CD8-positive, alpha-beta memory T cell (primary cell): ENCODE data around the gene EIF3K. TPM values are rescaled to one million over a fixed set of nuclear protein-coding genes. Genes with fewer than 3 reads are reported as not detected.

Experiments used
- CTCF ChIA-PET: fragments of 350-600 bp; sonication (Branson Sonifier 250); formaldehyde crosslinking; loops from one replicate; lab custom pipeline; 2021; ENCODE audit warnings: antibody characterized with exemption; lab: Charles Lee
- POLR2A ChIA-PET: fragments of 350-600 bp; sonication (Branson Sonifier 250); formaldehyde crosslinking; loops from one replicate; lab custom pipeline; 2021; ENCODE audit warnings: antibody characterized with exemption; lab: Charles Lee
- DNase-seq, 5 donors: peaks; one replicate each; pipeline versions ENCODE4 v3.0.0 to v3.0.0-alpha.2; 2020 to 2022; ENCODE audit warnings: mixed read lengths in 1 of 5
- H3K27ac ChIP-seq: one replicate; pipeline ENCODE4 v1.7.0; 2013; ENCODE audit warnings: low read depth, mild to moderate bottlenecking, low read length, moderate library complexity
- H3K27me3 ChIP-seq: 2 replicates; pipeline ENCODE4 v1.7.0; 2013; ENCODE audit warnings: low read length, mild to moderate bottlenecking; ENCODE audit not compliant: insufficient read depth, poor library complexity, severe bottlenecking
- H3K36me3 ChIP-seq: 2 replicates; pipeline ENCODE4 v1.7.0; 2013; ENCODE audit warnings: mild to moderate bottlenecking, low read length, moderate library complexity; ENCODE audit not compliant: insufficient read depth
- H3K4me1 ChIP-seq: 2 replicates; pipeline ENCODE4 v1.7.0; 2013; ENCODE audit warnings: mild to moderate bottlenecking, low read length, moderate library complexity; ENCODE audit not compliant: insufficient read depth
- H3K4me3 ChIP-seq: 2 replicates; pipeline ENCODE4 v1.7.0; 2013; ENCODE audit warnings: mild to moderate bottlenecking, low read length
- H3K9me3 ChIP-seq: 2 replicates; pipeline ENCODE4 v1.7.0; 2013; ENCODE audit warnings: mild to moderate bottlenecking, low read length
- H3K27ac Mint-ChIP-seq, 8 donors: one replicate each; pipeline ENCODE4 v1.8.0; 2020 to 2021; ENCODE audit warnings: mixed read lengths in 8 of 8, mild to moderate bottlenecking in 6 of 8, inconsistent platforms in 3 of 8, moderate library complexity in 3 of 8
- H3K27me3 Mint-ChIP-seq, 2 donors: one replicate each; pipeline ENCODE4 v1.8.0; 2020 to 2021; ENCODE audit warnings: mixed read lengths in 2 of 2, mild to moderate bottlenecking in 1 of 2, moderate library complexity in 1 of 2
- H3K36me3 Mint-ChIP-seq, 3 donors: one replicate each; pipeline ENCODE4 v1.8.0; 2020 to 2021; ENCODE audit warnings: mixed read lengths in 3 of 3, inconsistent platforms in 1 of 3, mild to moderate bottlenecking in 1 of 3
- H3K4me1 Mint-ChIP-seq, 3 donors: one replicate each; pipeline ENCODE4 v1.8.0; 2020 to 2021; ENCODE audit warnings: mixed read lengths in 3 of 3, inconsistent platforms in 1 of 3, mild to moderate bottlenecking in 1 of 3
- H3K4me3 Mint-ChIP-seq, 7 donors: one replicate each; pipeline ENCODE4 v1.8.0; 2020 to 2021; ENCODE audit warnings: mixed read lengths in 7 of 7, mild to moderate bottlenecking in 6 of 7, moderate library complexity in 4 of 7, inconsistent platforms in 2 of 7
- H3K9me3 Mint-ChIP-seq, 5 donors: one replicate each; pipeline ENCODE4 v1.8.0; 2020 to 2022; ENCODE audit warnings: mixed read lengths in 5 of 5, mild to moderate bottlenecking in 3 of 5, moderate library complexity in 2 of 5, inconsistent platforms in 1 of 5
- polyA plus RNA-seq: library from polyadenylated mRNA; unstranded; fragments of 300-500 nt; fragmentation: Illumina TruSeq; gene quantifications from one replicate; pipeline ENCODE4 v1.2.3, GENCODE V29; 2021
- total RNA-seq, 2 experiments: library from RNA; stranded (reverse); gene quantifications; one replicate each; pipeline ENCODE4 v1.2.3, GENCODE V29; 2021

EIF3K gene
- total and polyA plus RNA-seq, 3 experiments from 2014 or later, result 275 to 401 (median 282) TPM

GRCh38 chr19:38665219-38665931 is 46.4 kb downstream of the EIF3K start:
- Histone ChIP-seq H3K4me1 (peaks cover 88% of the 10 kb centered on the region), H3K9me3 (no peaks in the 10 kb centered on the region), H3K4me3 (no peak overlapping the region), H3K27ac (peak overlapping the region; percentile 22), H3K27me3 (no peaks in the 10 kb centered on the region), H3K36me3 (no peaks in the 10 kb centered on the region)
- peaks cover 82 to 96% (median 88%) of the 10 kb centered on the region in 3 donors for H3K4me1 Mint-ChIP-seq
- H3K9me3 Mint-ChIP-seq, result no peaks in the 10 kb centered on the region
- ChIA-PET POLR2A (no interaction called here), CTCF (interaction anchor here (1.5 kb wide), 1 partner anchor 264 kb away, joined by 3 read pairs; no protein-coding TSS in a partner anchor)
- DNase-seq, result no peak
- peak overlapping the region in 6 of 8 donors; percentile 15 to 73 (median 36) for H3K27ac Mint-ChIP-seq
- H3K36me3 Mint-ChIP-seq, result peaks cover 3 to 30% (median 5%) of the 10 kb centered on the region in 3 donors
- H3K27me3 Mint-ChIP-seq, result no peaks in the 10 kb centered on the region
- H3K4me3 Mint-ChIP-seq, result peak overlapping the region in 2 of 7 donors; percentile 44 to 60

- peaks cover 81 to 97% (median 87%) of the 10 kb centered on the region in 3 donors for H3K4me1 Mint-ChIP-seq
- H3K4me1 ChIP-seq, result peaks cover 92% of the 10 kb centered on the region
Observed at GRCh38 chr19:38665950-38666662, 47.1 kb downstream of the EIF3K start.

GRCh38 chr19:38666663-38667511 is 47.9 kb downstream of the EIF3K start:
- no peak overlapping the region for H3K4me3 ChIP-seq
- POLR2A ChIA-PET, result no interaction called here
- H3K36me3 Mint-ChIP-seq, result peaks cover 3 to 22% (median 7%) of the 10 kb centered on the region in 3 donors

More at GRCh38 chr19:38665950-38666662, 47.1 kb downstream of the EIF3K start:
- H3K9me3 ChIP-seq, result no peaks in the 10 kb centered on the region
- H3K9me3 Mint-ChIP-seq, result no peaks in the 10 kb centered on the region
- peak overlapping the region in 4 of 7 donors; percentile 7 to 68 (median 52) for H3K4me3 Mint-ChIP-seq
- H3K36me3 Mint-ChIP-seq, result peaks cover 3 to 24% (median 5%) of the 10 kb centered on the region in 3 donors
- H3K27ac ChIP-seq, result peak overlapping the region; percentile 14
- no peaks in the 10 kb centered on the region for H3K36me3 ChIP-seq
- ChIA-PET CTCF (interaction anchor here (1.5 kb wide), 1 partner anchor 263 kb away, joined by 3 read pairs; no protein-coding TSS in a partner anchor), POLR2A (no interaction called here)
- H3K27ac Mint-ChIP-seq, result peak overlapping the region; percentile 17 to 97 (median 58)
- H3K27me3 ChIP-seq, result no peaks in the 10 kb centered on the region
- H3K4me3 ChIP-seq, result no peak overlapping the region
- no peak for DNase-seq
- H3K27me3 Mint-ChIP-seq, result no peaks in the 10 kb centered on the region

GRCh38 chr19:38667661-38668171 is 48.7 kb downstream of the EIF3K start:
- Mint-ChIP-seq H3K27me3 (no peaks in the 10 kb centered on the region), H3K9me3 (no peaks in the 10 kb centered on the region), H3K4me1 (peaks cover 83 to 92% (median 86%) of the 10 kb centered on the region in 3 donors), H3K27ac (peak overlapping the region in 7 of 8 donors; percentile 27 to 97 (median 80)), H3K36me3 (peaks cover 3 to 18% (median 9%) of the 10 kb centered on the region in 3 donors), H3K4me3 (peak overlapping the region in 3 of 7 donors; percentile 29 to 90 (median 87))
- no peaks in the 10 kb centered on the region for H3K36me3 ChIP-seq
- H3K27me3 ChIP-seq, result no peaks in the 10 kb centered on the region
- ChIA-PET CTCF (interaction anchor here (0.9 to 1.1 kb wide), 3 partner anchors 11 to 263 kb away, joined by 3 read pairs; partner anchors contain the start of genes MRPS12 and SARS2), POLR2A (interaction anchor here (0.9 kb wide), 1 partner anchor 34 kb away, joined by 12 read pairs; no protein-coding TSS in a partner anchor)
- no peaks in the 10 kb centered on the region for H3K9me3 ChIP-seq
- no peak for DNase-seq
- no peak overlapping the region for H3K27ac ChIP-seq
- peaks cover 82% of the 10 kb centered on the region for H3K4me1 ChIP-seq
- H3K4me3 ChIP-seq, result no peak overlapping the region

More at GRCh38 chr19:38666663-38667511, 47.9 kb downstream of the EIF3K start:
- H3K27me3 ChIP-seq, result no peaks in the 10 kb centered on the region
- Mint-ChIP-seq H3K4me1 (peaks cover 86 to 99% (median 93%) of the 10 kb centered on the region in 3 donors), H3K27ac (peak overlapping the region; percentile 73 to 98 (median 94)), H3K27me3 (no peaks in the 10 kb centered on the region), H3K9me3 (no peaks in the 10 kb centered on the region), H3K4me3 (peak overlapping the region; percentile 26 to 87 (median 80))
- peak overlapping the region; percentile 14 for H3K27ac ChIP-seq
- CTCF ChIA-PET, result interaction anchor here (0.9 to 1.5 kb wide), 4 partner anchors 10 to 264 kb away, joined by 3 read pairs; partner anchors contain the start of genes MRPS12 and SARS2
- no peaks in the 10 kb centered on the region for H3K36me3 ChIP-seq
- H3K4me1 ChIP-seq, result peaks cover 89% of the 10 kb centered on the region
- H3K9me3 ChIP-seq, result no peaks in the 10 kb centered on the region
- peak in 2 of 5 donors; percentile 42 to 64 for DNase-seq

GRCh38 chr19:38669552-38669951 is 50.6 kb downstream of the EIF3K start:
- Histone ChIP-seq H3K4me3 (peak overlapping the region; percentile 43), H3K27ac (peak overlapping the region; percentile 18), H3K4me1 (peaks cover 68% of the 10 kb centered on the region), H3K9me3 (no peaks in the 10 kb centered on the region), H3K36me3 (no peaks in the 10 kb centered on the region), H3K27me3 (no peaks in the 10 kb centered on the region)
- peak in 4 of 5 donors; percentile 26 to 71 (median 38) for DNase-seq
- H3K4me3 Mint-ChIP-seq, result peak overlapping the region; percentile 68 to 90 (median 84)
- H3K9me3 Mint-ChIP-seq, result no peaks in the 10 kb centered on the region
- CTCF ChIA-PET, result interaction anchor here (0.8 to 2.3 kb wide), 6 partner anchors 9 to 35 kb away, joined by 3 to 5 read pairs (median 3); partner anchors contain the start of gene ACTN4
- peak overlapping the region; percentile 71 to 96 (median 84) for H3K27ac Mint-ChIP-seq
- POLR2A ChIA-PET, result interaction anchor here (0.7 to 1.7 kb wide), 3 partner anchors 9 to 65 kb away, joined by 3 to 5 read pairs (median 4); no protein-coding TSS in a partner anchor
- H3K4me1 Mint-ChIP-seq, result peaks cover 75 to 85% (median 78%) of the 10 kb centered on the region in 3 donors
- H3K36me3 Mint-ChIP-seq, result peaks cover 3 to 10% (median 7%) of the 10 kb centered on the region in 3 donors
- H3K27me3 Mint-ChIP-seq, result no peaks in the 10 kb centered on the region

DNA sequence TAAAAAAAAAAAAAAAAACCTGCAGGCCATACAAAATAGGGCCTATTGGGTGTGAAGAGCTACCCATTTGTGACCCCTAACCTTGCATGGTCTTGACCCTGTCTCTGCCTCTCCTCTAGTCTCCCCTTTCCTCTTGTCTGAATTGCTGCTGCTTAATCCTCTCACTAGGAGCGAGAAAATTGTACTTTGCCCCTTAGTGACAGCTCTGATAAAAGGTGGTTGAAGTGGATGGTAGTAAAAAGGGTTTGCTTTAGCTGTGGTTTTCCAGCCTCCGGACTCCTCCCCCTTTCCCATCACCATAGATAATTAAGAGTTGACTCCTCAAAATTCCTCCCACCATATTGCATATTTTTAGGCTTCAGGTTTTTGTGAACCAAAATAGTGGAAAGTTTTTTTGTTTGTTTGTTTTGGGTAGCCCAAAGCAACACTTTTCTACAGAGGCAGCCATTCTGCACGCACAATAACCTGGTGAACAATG is 52.0 kb downstream of the EIF3K start:
- peaks cover 3 to 10% (median 7%) of the 10 kb centered on the region in 3 donors for H3K36me3 Mint-ChIP-seq
- ChIA-PET POLR2A (interaction anchor here (0.6 kb wide), 2 partner anchors 21 to 114 kb away, joined by 3 to 6 read pairs; no protein-coding TSS in a partner anchor), CTCF (no interaction called here)
- Histone ChIP-seq H3K4me3 (no peak overlapping the region), H3K9me3 (no peaks in the 10 kb centered on the region), H3K27ac (no peak overlapping the region), H3K36me3 (no peaks in the 10 kb centered on the region), H3K4me1 (peaks cover 68% of the 10 kb centered on the region), H3K27me3 (no peaks in the 10 kb centered on the region)
- H3K4me3 Mint-ChIP-seq, result peak overlapping the region in 6 of 7 donors; percentile 23 to 73 (median 49)
- no peak for DNase-seq
- peaks cover 76 to 85% (median 81%) of the 10 kb centered on the region in 3 donors for H3K4me1 Mint-ChIP-seq
- peak overlapping the region in 7 of 8 donors; percentile 30 to 86 (median 55) for H3K27ac Mint-ChIP-seq
- H3K27me3 Mint-ChIP-seq, result no peaks in the 10 kb centered on the region
- no peaks in the 10 kb centered on the region for H3K9me3 Mint-ChIP-seq
